Ishikawa (cell line): Measurements from ENCODE around the gene USP4.

Source experiments
- CEBPB ChIP-seq: IDR thresholded peaks from 2 replicates; pipeline ENCODE4 v1.6.1; 2012
- CREB1 ChIP-seq: IDR thresholded peaks from 2 replicates; pipeline ENCODE4 v1.6.1; 2012; ENCODE audit warnings: low read depth
- EGR1 ChIP-seq: IDR thresholded peaks from 2 replicates; pipeline ENCODE4 v1.6.1; 2012
- EP300 ChIP-seq: IDR thresholded peaks from 2 replicates; pipeline ENCODE4 v1.6.1; 2012; ENCODE audit warnings: borderline replicate concordance
- FOXM1 ChIP-seq: IDR thresholded peaks from 2 replicates; pipeline ENCODE4 v1.6.1; 2012; ENCODE audit warnings: low read depth, borderline replicate concordance
- MAX ChIP-seq: IDR thresholded peaks from 2 replicates; pipeline ENCODE4 v1.6.1; 2012
- NFIC ChIP-seq: IDR thresholded peaks from 2 replicates; pipeline ENCODE4 v1.6.1; 2012
- RAD21 ChIP-seq: IDR thresholded peaks from 2 replicates; pipeline ENCODE4 v1.6.1; 2012; ENCODE audit warnings: low read depth
- REST ChIP-seq: IDR thresholded peaks from 2 replicates; pipeline ENCODE4 v1.6.1; 2012; ENCODE audit warnings: low read depth, mild to moderate bottlenecking
- TAF1 ChIP-seq: IDR thresholded peaks from 2 replicates; pipeline ENCODE4 v1.6.1; 2012; ENCODE audit warnings: low read depth, mild to moderate bottlenecking
- TCF12 ChIP-seq: IDR thresholded peaks from 2 replicates; pipeline ENCODE4 v1.6.1; 2012; ENCODE audit warnings: low read depth
- TEAD4 ChIP-seq: IDR thresholded peaks from 2 replicates; pipeline ENCODE4 v1.6.1; 2012
- USF1 ChIP-seq: IDR thresholded peaks from 2 replicates; pipeline ENCODE4 v1.6.1; 2012
- YY1 ChIP-seq: IDR thresholded peaks from 2 replicates; pipeline ENCODE4 v1.6.1; 2012; ENCODE audit warnings: low read depth
- ZBTB7A ChIP-seq: IDR thresholded peaks from 2 replicates; pipeline ENCODE4 v1.6.1; 2012; ENCODE audit warnings: low read depth

The USP4 gene

GRCh38 chr3:49386056-49386756 lies 46.4 kb upstream of the USP4 start:
- TF ChIP-seq EGR1: no peak
- no peak for TF ChIP-seq RAD21
- TF ChIP-seq NFIC: no peak
- no peak for TF ChIP-seq ZBTB7A
- TF ChIP-seq REST: no peak
- no peak for TF ChIP-seq TEAD4
- no peak for TF ChIP-seq FOXM1
- no peak for TF ChIP-seq CREB1
- no peak for TF ChIP-seq MAX
- no peak for TF ChIP-seq YY1
- no peak for TF ChIP-seq EP300
- no peak for TF ChIP-seq TAF1

GRCh38 chr3:49385617-49386016 lies 45.8 kb upstream of the USP4 start:
- no peak for TF ChIP-seq YY1
- no peak for TF ChIP-seq EGR1
- TF ChIP-seq TAF1: no peak
- no peak for TF ChIP-seq CREB1
- no peak for TF ChIP-seq CEBPB
- TF ChIP-seq USF1: no peak
- TF ChIP-seq NFIC: no peak
- no peak for TF ChIP-seq FOXM1
- TF ChIP-seq RAD21: no peak
- TF ChIP-seq TCF12: no peak
- no peak for TF ChIP-seq REST
- no peak for TF ChIP-seq EP300
- no peak for TF ChIP-seq TEAD4

- TF ChIP-seq MAX (no peak), USF1 (no peak), FOXM1 (no peak), CEBPB (no peak)
Measured at GRCh38 chr3:49383387-49383786, 43.5 kb upstream of the USP4 start.

- TF ChIP-seq ZBTB7A (no peak), EGR1 (no peak), USF1 (no peak), RAD21 (no peak), REST (no peak), NFIC (no peak), FOXM1 (no peak), TCF12 (no peak), CEBPB (no peak)
Measured at GRCh38 chr3:49378249-49378895, 38.5 kb upstream of the USP4 start.
